Left ventricle myocardium inferior (tissue), 1 donor: ENCODE measurements around the gene ZNF800. TPM values are rescaled to one million over a fixed set of nuclear protein-coding genes. Genes with fewer than 3 reads are reported as not detected.
A peak's percentile ranks its signal among the peaks of the same experiment; 100 is the strongest.
"Not testable (repeated sequence)": the region's sequence is repeated elsewhere in the genome, so short reads cannot be mapped to it uniquely, and the experiment has no call there.

ENCODE experiments used
- DNase-seq: peaks from one replicate; pipeline ENCODE4 v3.0.0-alpha.2; 2020
- H3K27ac ChIP-seq: fragments of 200-600 bp; replicated peaks from 2 replicates; pipeline ENCODE4 v1.8.0; 2021
- H3K27me3 ChIP-seq: fragments of 200-600 bp; 2 replicates; pipeline ENCODE4 v1.8.0; 2021; ENCODE audit warnings: low read depth
- H3K36me3 ChIP-seq: fragments of 200-600 bp; 2 replicates; pipeline ENCODE4 v1.8.0; 2021
- H3K4me1 ChIP-seq: fragments of 200-600 bp; 2 replicates; pipeline ENCODE4 v1.8.0; 2021
- H3K4me3 ChIP-seq: fragments of 200-600 bp; 2 replicates; pipeline ENCODE4 v1.8.0; 2021; ENCODE audit warnings: mild to moderate bottlenecking, moderate library complexity
- H3K9me3 ChIP-seq: fragments of 200-600 bp; replicated peaks from 2 replicates; pipeline ENCODE4 v1.8.0; 2021
- CTCF ChIP-seq: fragments of 200-600 bp; IDR thresholded peaks from 2 replicates; pipeline ENCODE4 v1.8.0; 2021; ENCODE audit warnings: antibody characterized with exemption, mild to moderate bottlenecking, borderline replicate concordance
- intact Hi-C: fragments of 100-400 bp; cut with micrococcal nuclease; formaldehyde crosslinking; loops from one replicate; pipeline ENCODE4 v1.11.0; 2022
- total RNA-seq: library from RNA; stranded (reverse); fragmentation: NEBNext Ultra II Directional; extraction: Animal tissue kit (Norgen Biotek cat#: 25700); gene quantifications from one replicate; pipeline ENCODE4 v1.2.1, GENCODE V29; 2021
- donor health status: DM: no; HTN: yes; CAD: no; lungs with severe emphysema.

Gene ZNF800
- total RNA-seq, 1 donor from 2014 or later = 17.3 TPM

- no peak for DNase-seq
- H3K4me3 ChIP-seq = no peak overlapping the region
- TF ChIP-seq CTCF = no peak
- no peaks in the 10 kb centered on the region for H3K36me3 ChIP-seq
- H3K27me3 ChIP-seq = peaks cover 38% of the 10 kb centered on the region
- H3K27ac ChIP-seq = no peak overlapping the region
- H3K9me3 ChIP-seq = no peaks in the 10 kb centered on the region
- intact Hi-C loops = no loop called here
- no peaks in the 10 kb centered on the region for H3K4me1 ChIP-seq
These were observed 18.7 kb upstream of the ZNF800 start for GRCh38 chr7:127411176-127411575.

- Histone ChIP-seq H3K4me3 (no peak overlapping the region), H3K9me3 (no peaks in the 10 kb centered on the region), H3K4me1 (no peaks in the 10 kb centered on the region), H3K36me3 (no peaks in the 10 kb centered on the region), H3K27ac (no peak overlapping the region), H3K27me3 (peaks cover 44% of the 10 kb centered on the region)
- DNase-seq = no peak
- TF ChIP-seq CTCF = peak; percentile 23
- intact Hi-C loops = no loop called here
These were observed 17.1 kb upstream of the ZNF800 start for GRCh38 chr7:127409629-127410028.

GRCh38 chr7:127404286-127405072 is 12.0 kb upstream of the ZNF800 start:
- Histone ChIP-seq H3K4me1 (no peaks in the 10 kb centered on the region), H3K36me3 (no peaks in the 10 kb centered on the region), H3K27me3 (peaks cover 59% of the 10 kb centered on the region), H3K4me3 (no peak overlapping the region), H3K27ac (no peak overlapping the region), H3K9me3 (no peaks in the 10 kb centered on the region)
- no peak for DNase-seq
- TF ChIP-seq CTCF = no peak
- intact Hi-C loops = no loop called here

- no peaks in the 10 kb centered on the region for H3K9me3 ChIP-seq
- TF ChIP-seq CTCF = no peak
- peaks cover 15% of the 10 kb centered on the region for H3K27me3 ChIP-seq
- DNase-seq = no peak
- H3K4me1 ChIP-seq = peaks cover 27% of the 10 kb centered on the region
- intact Hi-C loops = no loop called here
- H3K4me3 ChIP-seq = no peak overlapping the region
- no peaks in the 10 kb centered on the region for H3K36me3 ChIP-seq
- no peak overlapping the region for H3K27ac ChIP-seq
These were observed 3.7 kb upstream of the ZNF800 start for GRCh38 chr7:127396184-127396583.

GRCh38 chr7:127395104-127395503 is 2.6 kb upstream of the ZNF800 start:
- DNase-seq, H3K27ac ChIP-seq, H3K4me3 ChIP-seq, intact Hi-C loops, H3K27me3 ChIP-seq, H3K36me3 ChIP-seq, H3K9me3 ChIP-seq: not testable (repeated sequence)
- H3K4me1 ChIP-seq = peaks cover 37% of the 10 kb centered on the region

- Histone ChIP-seq H3K4me3 (peak overlapping the region; percentile 100), H3K27ac (peak overlapping the region; percentile 98), H3K36me3 (peaks cover 12% of the 10 kb centered on the region), H3K4me1 (peaks cover 53% of the 10 kb centered on the region), H3K27me3 (no peaks in the 10 kb centered on the region), H3K9me3 (no peaks in the 10 kb centered on the region)
- no peak for TF ChIP-seq CTCF
- DNase-seq = no peak
- intact Hi-C loops = no loop called here
These were observed 1.0 kb upstream of the ZNF800 start for GRCh38 chr7:127393368-127394058.
